Activated CD8-positive, alpha-beta memory T cell treated with anti-CD3 and anti-CD28 coated beads for 48 hours (primary cell): ENCODE results near the gene VTCN1.
"Not testable (repeated sequence)": the region's sequence is repeated elsewhere in the genome, so short reads cannot be mapped to it uniquely, and the experiment has no call there.

Experiments
- DNase-seq, 3 experiments: peaks; one replicate each; pipeline ENCODE4 v3.0.0-alpha.2; 2020; ENCODE audit warnings: low read depth in 2 of 3, low spot score in 2 of 3

VTCN1 gene

DNA sequence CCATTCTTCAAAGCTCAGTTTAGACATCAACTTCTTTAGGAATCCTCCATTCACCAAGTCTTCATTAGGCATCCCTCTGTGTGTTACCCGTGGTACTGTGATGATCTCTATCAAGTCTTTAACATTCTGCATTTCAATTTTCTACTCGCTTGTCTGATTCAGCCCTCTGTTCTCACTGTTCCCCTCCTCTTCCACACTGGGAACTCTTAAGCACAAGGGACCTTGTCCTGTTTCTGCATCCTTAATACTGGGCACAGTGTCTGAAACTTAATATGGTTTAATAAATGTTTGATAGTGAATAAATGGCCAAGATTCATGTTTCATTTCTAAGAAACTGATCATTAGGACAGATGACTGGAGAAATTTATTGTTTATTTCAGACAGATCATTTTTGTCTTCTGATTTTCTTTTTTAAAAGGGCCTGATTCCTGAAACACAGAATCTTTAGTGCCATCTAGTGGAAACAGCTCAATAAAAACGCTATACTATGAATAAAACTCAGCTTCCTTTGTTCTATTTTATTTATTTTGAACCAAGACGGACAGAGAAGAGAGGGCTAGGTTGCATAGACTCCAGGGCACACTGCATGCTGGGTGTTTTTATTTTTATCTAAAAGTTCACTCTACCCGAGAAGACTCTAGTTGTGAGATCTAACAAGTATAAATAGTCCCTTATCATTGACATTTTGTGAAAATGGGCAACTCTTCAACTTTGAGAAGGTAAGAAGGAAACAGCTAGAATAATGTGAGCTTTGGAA is 82.2 kb downstream of the VTCN1 start:
- no peak for DNase-seq

DNA sequence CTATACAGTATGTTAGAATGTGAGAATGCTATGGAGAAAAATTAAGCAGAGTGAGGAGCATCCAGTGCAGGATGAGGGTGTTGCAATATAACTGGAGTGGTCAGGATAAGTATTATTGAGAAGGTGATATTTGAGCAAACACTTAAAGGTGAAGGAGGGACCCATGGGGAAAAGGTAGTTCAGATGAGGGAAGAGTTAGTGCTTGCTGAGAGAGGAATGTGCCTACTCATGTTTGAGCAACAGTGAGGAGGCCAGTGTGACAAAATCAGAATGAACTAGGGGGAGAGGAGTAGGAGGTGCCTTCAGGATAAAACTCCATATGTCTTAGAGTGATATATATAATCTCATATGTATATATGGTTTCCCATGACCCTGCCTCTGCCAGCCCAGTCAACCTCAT is 82.9 kb downstream of the VTCN1 start:
- DNase-seq, result no peak

DNA sequence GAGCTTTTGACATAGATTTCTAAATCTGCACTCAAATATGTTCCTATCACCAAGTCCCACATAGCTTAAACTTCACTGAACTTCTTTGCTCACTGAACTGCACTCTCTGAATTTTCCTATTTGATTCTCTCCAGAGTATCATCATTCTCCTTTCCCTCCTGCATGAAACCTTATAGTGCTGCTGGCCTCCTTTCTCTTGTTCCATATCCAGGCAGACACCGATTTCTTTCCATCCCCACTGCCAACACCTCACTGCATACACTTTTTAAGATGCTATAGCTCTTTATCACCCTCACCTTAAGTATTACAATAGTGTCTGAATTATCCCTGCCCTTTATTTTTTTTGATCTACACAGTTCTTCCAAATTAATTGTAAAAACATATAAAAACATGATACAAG is 86.1 kb downstream of the VTCN1 start:
- DNase-seq, result no peak

DNA sequence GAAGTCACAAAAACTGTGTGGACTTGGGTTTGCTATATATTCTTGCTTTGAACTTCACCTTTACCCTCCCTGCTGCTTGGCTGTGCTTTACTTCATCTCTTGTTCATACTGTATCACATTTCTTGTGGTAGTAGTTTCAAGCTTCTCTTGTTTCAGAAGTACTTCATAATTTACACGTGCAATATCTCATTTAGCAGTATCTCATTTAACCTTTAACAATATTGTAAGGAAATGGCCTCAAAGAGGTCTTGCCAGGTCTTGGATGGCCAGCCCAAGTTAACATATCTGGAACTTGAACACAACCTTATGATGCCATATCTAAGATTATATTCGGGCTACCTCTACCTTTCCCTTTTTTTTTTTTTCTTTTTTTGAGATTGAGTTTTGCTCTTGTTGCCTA is 87.5 kb downstream of the VTCN1 start:
- DNase-seq, result no peak

DNA sequence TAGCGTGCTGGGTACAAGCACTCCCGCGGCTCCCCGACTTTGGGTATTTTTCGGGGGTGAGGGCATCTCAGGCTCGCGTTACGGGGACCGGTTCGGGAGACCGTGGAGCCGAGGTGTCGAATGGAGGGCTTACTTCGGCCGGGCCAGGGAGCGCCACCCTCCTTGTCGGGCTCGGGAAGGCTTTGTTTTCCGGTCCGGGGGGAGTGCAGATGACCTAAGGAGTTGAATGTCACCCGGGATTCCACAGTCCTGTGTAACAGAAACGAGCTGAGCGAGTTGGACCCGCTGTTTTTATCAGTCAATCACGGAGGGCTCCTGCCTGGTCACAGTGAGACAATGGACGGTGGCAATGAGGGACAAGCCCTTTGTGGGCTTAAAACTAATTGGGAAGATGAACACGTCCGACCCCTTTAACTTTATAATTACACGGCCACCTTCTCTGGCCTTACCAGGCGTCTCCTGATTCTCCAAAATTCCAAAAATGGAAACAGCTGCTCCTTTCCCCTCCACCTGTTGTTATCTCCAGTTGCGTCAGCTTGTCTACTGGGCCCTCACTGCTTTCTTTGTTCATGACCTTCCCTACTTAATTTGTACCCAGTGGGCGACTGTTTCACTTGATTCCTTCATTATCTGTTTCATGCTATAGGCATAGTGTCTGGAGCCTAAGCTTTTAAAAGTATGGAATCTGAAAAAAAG is 88.2 kb downstream of the VTCN1 start:
- DNase-seq, result no peak

DNA sequence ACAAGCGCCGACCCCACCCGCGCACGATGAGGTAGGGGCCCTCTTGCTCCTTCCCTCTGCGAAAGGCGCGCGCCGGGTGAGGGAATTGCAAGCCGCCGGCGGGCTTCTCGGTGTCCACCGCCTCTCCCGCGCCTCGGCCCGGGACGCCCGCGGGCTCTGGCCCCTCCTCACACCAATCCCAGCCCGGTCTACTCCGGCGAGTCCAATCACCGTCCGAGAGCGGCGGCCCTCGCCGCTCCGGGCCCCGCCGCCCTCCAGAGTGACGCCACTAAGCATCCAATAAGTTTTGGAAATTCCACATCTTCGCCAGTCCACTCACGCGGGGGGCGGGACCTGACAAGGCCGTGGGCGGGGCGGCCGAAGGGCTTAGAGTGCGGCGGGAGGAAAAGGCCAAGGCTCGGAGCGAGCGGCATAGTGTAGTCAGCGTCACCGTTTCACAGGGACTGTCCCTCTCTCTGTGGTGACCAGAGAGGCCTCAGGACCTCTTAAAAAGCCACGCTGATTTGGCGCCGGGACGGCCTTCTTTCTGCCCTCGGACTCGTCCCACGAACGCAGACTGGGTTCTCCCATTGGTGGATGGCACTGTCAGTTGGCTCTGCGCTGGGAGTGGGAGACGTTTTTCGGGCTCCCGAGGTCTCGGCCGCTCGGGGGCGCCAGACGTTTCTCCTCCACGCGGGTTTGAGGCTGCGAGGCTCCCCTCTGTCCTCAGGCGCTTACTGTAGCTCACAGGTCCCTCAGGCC is 89.0 kb downstream of the VTCN1 start, which contains the start of gene TRIM45:
TRIM45 (minus strand) TSS at position 161 of the 741 bp plus-strand sequence. CDS start 548 bp downstream, outside the sequence.
- peak; percentile 58 to 69 (median 68) for DNase-seq

DNA sequence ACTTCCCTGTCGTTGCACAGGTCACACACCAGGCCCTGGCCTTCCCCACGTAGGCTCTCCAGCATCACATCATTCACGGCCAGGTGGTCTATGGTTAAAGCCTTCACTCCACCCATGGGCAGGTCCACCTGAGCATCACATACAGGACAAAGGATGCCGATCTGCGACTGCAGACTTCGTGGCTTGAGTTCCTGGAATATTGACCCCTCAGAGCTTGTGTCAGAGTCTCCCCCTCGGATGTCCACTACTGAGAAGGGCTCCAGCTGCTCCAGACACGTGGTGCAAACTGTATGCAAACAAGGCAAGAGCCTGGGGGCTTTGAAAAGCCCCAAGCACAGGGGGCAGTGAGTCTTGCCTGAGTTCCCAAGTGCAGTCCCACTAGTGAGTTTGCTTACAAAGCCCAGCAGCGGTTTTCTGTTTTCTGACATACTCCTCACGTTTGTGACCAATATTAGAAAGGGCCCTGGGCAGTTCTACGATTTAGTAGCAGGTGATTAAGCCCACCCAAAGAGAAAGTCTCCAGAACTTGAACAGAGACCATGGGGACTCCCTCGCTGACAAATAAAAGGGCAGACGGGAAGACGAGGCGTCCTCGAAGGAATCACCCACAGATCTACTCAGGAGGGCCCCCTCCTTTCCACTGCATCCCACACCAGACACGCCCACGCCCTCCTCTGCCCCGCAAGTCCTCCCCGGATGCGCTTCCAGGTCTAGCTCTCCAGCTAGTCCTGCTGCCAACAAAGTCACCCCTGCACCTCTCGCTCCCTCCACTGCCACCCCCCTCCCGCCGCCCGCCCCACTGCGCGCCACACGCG is 89.7 kb downstream of the VTCN1 start:
- DNase-seq, result no peak

DNA sequence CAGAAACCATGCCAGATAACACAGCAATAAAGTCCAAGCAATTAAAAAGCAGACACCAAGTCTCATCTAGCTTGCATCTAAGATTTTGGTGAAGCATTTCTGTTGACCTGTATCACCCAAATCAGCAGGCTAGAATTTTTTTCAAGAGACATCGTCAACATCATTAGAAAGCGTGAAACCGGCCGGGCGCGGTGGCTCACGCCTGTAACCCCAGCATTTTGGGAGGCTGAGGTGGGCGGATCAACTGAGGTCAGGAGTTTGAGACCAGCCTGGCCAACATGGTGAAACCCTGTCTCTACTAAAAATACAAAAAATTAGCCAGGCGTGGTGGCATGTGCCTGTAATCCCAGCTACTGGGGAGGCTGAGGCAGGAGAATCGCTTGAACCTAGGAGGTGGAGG is 91.6 kb downstream of the VTCN1 start:
- not testable (repeated sequence) for DNase-seq

DNA sequence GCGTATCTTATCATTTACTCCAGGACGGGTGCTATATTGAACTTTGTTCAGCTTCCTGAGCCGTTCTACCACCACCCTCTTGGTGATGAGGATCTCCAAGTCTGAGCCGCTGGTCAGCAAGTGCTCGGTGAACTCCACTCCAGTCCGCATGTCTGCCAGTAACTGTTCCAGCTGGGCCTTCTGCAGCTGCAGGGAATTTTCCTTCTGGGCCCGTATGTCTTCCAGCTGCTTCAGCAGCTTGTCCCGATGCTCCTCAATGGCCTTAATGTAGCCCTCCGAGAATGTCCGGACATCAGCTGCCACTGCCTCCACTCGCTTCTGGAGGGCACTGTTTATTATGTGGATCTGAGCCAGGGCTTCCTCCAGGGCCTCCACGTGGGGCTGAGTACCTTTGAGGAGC is 92.6 kb downstream of the VTCN1 start:
- no peak for DNase-seq

DNA sequence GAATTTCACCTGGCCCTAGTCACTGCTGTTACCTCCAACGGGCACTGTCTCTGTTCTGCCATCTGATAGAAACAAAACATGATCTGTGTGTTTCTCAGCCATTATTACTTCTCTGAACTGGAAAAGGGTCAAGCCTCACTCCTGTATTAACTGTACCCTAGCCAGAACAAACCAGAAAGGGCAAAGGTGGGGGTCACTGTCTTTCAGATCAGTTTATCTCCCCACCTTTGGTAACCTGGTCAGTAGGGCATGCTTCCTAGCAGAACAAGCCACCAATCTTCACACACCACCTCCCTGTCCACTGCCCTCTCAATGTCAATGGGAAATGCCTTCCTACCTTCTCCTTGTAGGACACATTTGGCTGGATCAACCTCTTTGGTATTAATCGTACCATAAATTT is 93.0 kb downstream of the VTCN1 start:
- DNase-seq, result no peak

DNA sequence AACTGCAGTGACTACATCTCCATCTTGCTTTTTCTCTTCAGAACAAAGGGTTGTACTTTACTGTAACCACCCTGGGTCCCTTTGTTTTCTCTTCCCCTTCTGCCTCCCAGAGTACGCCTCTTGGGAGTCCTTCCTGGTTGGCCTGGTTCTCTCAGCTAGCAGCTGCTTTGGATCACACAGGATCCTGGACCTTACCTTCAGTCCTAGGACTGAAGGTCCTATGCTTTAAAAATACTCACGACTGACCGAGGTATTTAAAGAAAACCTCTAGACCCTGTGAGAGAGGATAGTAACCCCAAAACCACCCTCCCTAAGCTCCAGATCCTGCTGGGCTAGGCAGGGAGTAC is 94.0 kb downstream of the VTCN1 start:
- no peak for DNase-seq

DNA sequence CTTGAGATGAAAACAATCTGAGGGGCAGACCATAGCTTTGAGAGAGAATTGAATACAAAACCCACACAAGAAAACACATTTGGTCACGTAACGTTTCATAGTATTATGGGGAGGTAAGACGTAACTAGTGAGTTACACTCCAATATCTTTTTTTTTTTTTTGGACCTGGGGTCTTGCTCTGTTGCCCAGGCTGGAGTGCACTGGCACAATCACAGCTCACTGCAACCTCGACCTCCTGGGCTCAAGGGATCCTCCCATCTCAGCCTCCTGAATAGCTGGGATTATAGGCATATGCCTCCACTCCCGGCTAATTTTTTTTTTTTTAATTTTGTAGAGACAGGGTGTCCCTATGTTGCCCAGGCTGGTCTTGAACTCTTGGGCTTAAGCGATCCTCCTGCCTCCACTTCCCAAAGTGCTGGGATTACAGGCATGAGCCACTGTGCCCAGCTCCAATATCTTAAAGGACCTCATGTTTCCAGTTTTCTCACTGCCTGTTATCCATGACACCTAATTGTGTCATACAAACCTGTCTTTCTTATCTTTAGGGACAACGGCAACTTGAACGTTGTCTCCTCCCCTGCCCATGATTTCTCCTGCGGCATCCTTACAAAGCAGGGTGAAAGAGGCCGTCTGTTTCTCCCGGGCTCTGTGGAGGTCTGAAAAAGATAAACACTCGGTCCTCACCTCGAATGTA is 94.5 kb downstream of the VTCN1 start:
- no peak for DNase-seq

DNA sequence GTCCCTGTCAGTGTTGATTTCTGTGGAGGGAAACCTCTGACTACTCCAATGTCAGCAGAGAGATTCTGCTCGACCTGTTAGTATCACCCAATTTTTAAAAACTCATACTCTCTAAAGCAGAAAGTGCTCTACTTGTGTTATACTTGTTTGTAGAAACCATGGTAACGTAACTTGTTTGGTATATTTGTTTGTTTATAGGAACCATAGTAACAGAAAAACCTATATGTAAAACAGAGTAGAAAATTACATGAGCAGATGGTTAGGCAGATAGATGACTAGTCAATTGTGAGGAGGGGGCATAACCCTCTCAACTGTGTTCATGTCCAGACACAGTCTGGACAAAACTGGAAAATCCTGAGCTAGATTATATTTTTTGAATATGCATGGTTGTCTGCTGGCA is 95.8 kb downstream of the VTCN1 start:
- DNase-seq, result no peak

DNA sequence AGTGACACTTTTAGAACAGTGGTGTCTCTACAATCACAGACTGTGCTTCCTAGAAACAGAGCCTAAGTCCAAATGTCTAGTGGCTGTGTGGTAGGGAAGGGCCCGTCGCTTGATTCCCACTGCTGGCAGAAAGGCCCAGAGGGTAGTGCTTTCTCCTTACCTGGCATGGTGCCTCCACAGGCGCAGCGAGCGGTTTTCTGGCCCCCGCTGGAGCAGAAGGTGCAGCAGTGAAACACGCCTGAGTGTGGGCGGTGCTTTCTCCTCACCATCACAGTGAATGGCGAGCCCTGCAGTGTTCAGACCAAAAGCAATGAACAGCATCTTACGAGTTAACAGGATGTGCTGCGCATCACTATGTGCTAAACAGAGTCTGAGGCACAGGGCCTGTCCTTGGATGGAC is 97.5 kb downstream of the VTCN1 start:
- DNase-seq, result no peak

DNA sequence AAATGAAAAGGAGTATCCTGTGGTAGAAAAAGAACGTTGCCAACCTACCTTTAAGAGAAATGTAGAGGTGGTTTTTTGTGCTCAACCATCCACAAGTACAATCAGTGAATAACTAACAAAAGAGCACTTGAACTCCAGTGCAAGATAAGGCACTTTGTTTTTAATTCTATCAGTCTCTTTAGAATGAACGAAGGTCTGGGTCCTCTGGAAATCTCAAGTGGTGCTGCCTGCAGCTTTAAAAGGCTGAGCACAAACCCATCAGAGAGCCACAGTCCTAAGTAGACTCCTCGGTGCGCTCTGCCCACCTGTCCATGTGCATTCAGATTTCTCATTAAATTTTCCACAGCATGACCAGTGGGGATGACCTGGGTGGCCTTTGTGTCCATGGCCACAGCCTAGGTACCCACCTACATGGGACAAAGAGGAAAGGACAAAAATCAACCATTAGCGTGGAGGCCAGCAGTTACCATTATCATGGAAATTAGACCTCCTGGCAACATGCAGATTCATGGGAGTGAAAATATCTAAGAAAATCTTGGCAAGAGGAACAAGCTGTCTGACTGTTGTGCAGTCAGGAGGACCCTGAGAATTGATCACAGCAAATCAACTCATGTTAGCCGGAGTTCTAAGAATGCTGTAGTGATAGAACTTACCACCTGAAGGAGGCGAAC is 98.5 kb downstream of the VTCN1 start:
- no peak for DNase-seq

DNA sequence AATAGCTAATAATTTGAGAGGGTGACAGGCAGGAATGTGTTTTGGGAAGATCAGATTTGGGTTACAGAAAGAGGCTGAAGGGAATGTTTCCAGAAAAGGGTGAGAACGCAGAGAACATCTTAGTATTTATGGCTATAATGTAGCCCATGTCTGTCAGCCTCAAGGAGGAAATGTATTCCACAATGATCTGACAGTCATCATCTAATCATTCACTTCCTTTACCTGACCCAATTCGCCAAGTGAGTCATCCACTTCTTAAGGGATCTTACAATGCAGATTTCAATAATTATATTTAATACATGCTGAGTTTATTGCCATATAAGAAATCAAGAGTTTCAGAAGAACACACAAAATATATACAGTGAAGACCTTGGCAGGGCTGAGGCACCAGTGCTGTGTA is 100.0 kb downstream of the VTCN1 start:
- no peak for DNase-seq

DNA sequence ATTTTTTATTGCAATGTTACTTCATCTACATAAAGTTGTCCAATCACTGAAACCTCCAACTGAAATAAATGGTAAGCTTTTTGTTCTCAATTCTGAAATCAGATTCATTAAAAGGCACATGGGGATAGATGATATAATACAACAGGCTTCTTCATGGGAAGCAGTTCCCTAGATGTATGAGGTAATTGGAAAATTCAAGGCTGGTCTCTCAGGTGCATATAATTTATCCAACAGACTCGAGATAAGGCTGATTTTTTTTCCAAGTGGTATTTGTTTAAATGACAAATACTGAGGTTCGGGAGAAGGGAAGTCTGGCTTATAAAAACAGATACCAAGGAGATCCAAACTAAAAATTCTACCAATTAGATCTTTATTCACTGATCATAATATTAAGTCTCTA is 103.4 kb downstream of the VTCN1 start:
- DNase-seq, result no peak

DNA sequence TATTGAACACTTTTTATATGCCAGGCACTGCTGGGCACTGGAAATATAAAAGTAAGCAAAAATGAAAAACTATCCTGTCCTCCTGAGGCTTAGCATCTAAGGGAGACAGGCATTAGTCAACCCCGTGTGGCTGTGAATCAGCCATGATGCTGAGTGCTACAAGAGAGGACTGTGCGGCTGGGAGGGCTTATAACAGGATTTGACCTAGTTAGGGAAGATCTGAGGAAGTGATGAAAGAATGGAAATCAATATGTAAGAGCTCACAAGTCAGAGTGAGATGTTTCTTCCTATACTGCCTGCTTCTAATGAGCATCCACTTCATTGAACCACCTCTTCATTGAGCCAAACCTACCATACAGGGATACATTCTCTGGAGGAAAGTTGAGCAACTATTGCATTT is 104.2 kb downstream of the VTCN1 start:
- no peak for DNase-seq

DNA sequence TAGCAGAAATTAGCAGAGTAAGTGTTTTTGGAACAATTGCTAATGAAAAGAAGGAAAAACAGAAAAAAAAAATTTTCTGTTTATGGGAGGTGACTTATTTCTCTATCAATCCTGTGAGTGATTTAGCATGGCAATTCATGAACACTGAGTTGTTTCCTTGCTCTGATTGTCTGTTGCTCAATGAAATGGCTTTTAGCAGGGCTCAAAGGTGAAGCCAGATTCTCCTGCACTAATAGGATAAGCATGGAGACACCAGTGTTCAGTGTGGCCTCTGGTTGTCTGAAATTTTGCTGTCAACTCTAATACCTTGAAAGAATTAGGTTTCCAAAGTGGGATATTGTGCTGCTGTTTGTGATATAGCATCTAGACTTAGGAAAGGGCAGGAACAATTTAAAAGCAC is 105.0 kb downstream of the VTCN1 start:
- DNase-seq, result no peak

DNA sequence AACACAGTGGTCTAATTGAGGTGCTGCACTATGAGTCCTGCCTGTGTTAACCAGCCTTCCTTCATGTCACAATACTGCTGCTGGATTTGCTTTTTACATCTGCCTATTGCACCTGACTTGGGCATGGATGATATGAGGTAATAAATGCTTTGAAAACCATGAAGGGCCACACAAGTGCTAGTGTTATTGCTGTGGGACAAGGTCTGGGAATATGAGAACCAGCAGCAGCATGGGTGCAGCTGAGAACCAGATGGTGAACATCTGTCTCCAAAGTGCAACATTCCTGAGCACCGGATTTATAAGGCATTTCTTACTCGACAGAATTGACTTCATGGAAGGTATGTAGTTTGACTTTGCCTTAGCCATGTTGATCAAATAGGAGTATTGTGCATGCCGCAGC is 105.7 kb downstream of the VTCN1 start:
- DNase-seq, result no peak
